IMR-90 (cell line): ENCODE data around the gene ITGB5. TPM values are rescaled to one million over a fixed set of nuclear protein-coding genes. Genes with fewer than 3 reads are reported as not detected.
"Not testable (repeated sequence)": the region's sequence is repeated elsewhere in the genome, so short reads cannot be mapped to it uniquely, and the experiment has no call there.

Source experiments
- ATAC-seq: fragments of 200-7000 bp; cut with Tn5 transposase; 2 replicates; pipeline ENCODE4 v1.9.1; 2020; ENCODE audit warnings: low read depth, mild to moderate bottlenecking, moderate library complexity
- BruUV-seq: library from RNA; stranded (reverse); fragments of 400-500 nt; replicated peaks from 2 replicates; lab custom pipeline; 2021; lab: Mats Ljungman, UMichigan
- CTCF ChIA-PET: fragments of 300-600 bp; formaldehyde crosslinking; extraction: SDS; loops from one replicate; lab custom pipeline; 2021; ENCODE audit warnings: antibody characterized with exemption; lab: Yijun Ruan, JAX
- POLR2A ChIA-PET: fragments of 300-600 bp; sonication (Branson Sonifier 250); formaldehyde crosslinking; loops from one replicate; lab custom pipeline; 2022; ENCODE audit warnings: antibody characterized with exemption; ENCODE audit not compliant: unreplicated experiment; lab: Charles Lee
- DNase-seq: peaks from one replicate; pipeline ENCODE4 v3.0.0; 2013
- H2AFZ ChIP-seq: replicated peaks from 2 replicates; pipeline ENCODE3; 2013; ENCODE audit warnings: low read length, mild to moderate bottlenecking; ENCODE audit not compliant: poor library complexity
- H2AK5ac ChIP-seq: 2 replicates; pipeline ENCODE4 v1.6.1; 2013; ENCODE audit warnings: low read depth, low read length, inconsistent platforms
- H2AK9ac ChIP-seq: replicated peaks from 2 replicates; pipeline ENCODE3; 2013; ENCODE audit warnings: mild to moderate bottlenecking, low read depth, low read length, moderate library complexity; ENCODE audit not compliant: poor library complexity
- H2BK120ac ChIP-seq: 2 replicates; pipeline ENCODE4 v1.6.1; 2013; ENCODE audit warnings: low read depth, low read length, inconsistent platforms
- H2BK15ac ChIP-seq: 3 replicates; pipeline ENCODE4 v1.6.1; 2013; ENCODE audit warnings: low read depth, low read length, inconsistent platforms
- H2BK20ac ChIP-seq: 2 replicates; pipeline ENCODE4 v1.6.1; 2013; ENCODE audit warnings: low read depth, mild to moderate bottlenecking, inconsistent platforms, low read length, moderate library complexity
- H2BK5ac ChIP-seq: 2 replicates; pipeline ENCODE4 v1.6.1; 2013; ENCODE audit warnings: mild to moderate bottlenecking, low read depth, low read length, inconsistent platforms; ENCODE audit not compliant: poor library complexity, severe bottlenecking
- H3K14ac ChIP-seq: replicated peaks from 2 replicates; pipeline ENCODE4 v1.6.1; 2013; ENCODE audit warnings: low read depth, low read length, inconsistent platforms
- H3K18ac ChIP-seq: 2 replicates; pipeline ENCODE4 v1.6.1; 2013; ENCODE audit warnings: low read depth, low read length, control low read depth
- H3K23ac ChIP-seq: 2 replicates; pipeline ENCODE4 v1.6.1; 2013; ENCODE audit warnings: low read depth, low read length, inconsistent platforms
- H3K27ac ChIP-seq: 2 replicates; pipeline ENCODE4 v1.5.1; 2013; ENCODE audit warnings: mild to moderate bottlenecking, control low read depth, low read length; ENCODE audit not compliant: insufficient read depth
- H3K27me3 ChIP-seq: 2 replicates; pipeline ENCODE4 v1.6.1; 2013; ENCODE audit warnings: low read length; ENCODE audit not compliant: control insufficient read depth, insufficient read depth
- H3K36me3 ChIP-seq: 2 replicates; pipeline ENCODE4 v1.6.1; 2013; ENCODE audit warnings: low read length, mixed read lengths; ENCODE audit not compliant: control insufficient read depth, insufficient read depth
- H3K4ac ChIP-seq: 2 replicates; pipeline ENCODE4 v1.6.1; 2013; ENCODE audit warnings: low read depth, low read length, inconsistent platforms
- H3K4me1 ChIP-seq: 2 replicates; pipeline ENCODE4 v1.6.1; 2013; ENCODE audit warnings: low read length, mixed read lengths; ENCODE audit not compliant: control insufficient read depth, insufficient read depth
- H3K4me2 ChIP-seq: 2 replicates; pipeline ENCODE4 v1.6.1; 2013; ENCODE audit warnings: low read depth, mild to moderate bottlenecking, control low read depth, low read length, moderate library complexity
- H3K4me3 ChIP-seq: 2 replicates; pipeline ENCODE4 v1.5.1; 2013; ENCODE audit warnings: low read depth, mild to moderate bottlenecking, control low read depth, low read length, moderate library complexity; ENCODE audit not compliant: insufficient read depth
- H3K56ac ChIP-seq: 2 replicates; pipeline ENCODE4 v1.6.1; 2013; ENCODE audit warnings: low read length, inconsistent platforms; ENCODE audit not compliant: insufficient read depth; ENCODE audit errors: extremely low read depth
- H3K79me1 ChIP-seq, 2 experiments: 2 replicates each; pipeline ENCODE4 v1.6.1; 2013; ENCODE audit warnings: low read length in 2 of 2, inconsistent platforms in 1 of 2, low read depth in 1 of 2
- H3K9ac ChIP-seq: 2 replicates; pipeline ENCODE4 v1.6.1; 2013; ENCODE audit warnings: low read depth, low read length, control low read depth
- H3K9me1 ChIP-seq: 2 replicates; pipeline ENCODE4 v1.6.1; 2013; ENCODE audit warnings: low read length, inconsistent platforms; ENCODE audit not compliant: insufficient read depth
- H3K9me3 ChIP-seq: 2 replicates; pipeline ENCODE4 v1.6.1; 2013; ENCODE audit warnings: low read length; ENCODE audit not compliant: control insufficient read depth, insufficient read depth
- H4K20me1 ChIP-seq: 2 replicates; pipeline ENCODE4 v1.6.1; 2013; ENCODE audit warnings: low read length, inconsistent platforms; ENCODE audit not compliant: insufficient read depth
- H4K5ac ChIP-seq: 2 replicates; pipeline ENCODE4 v1.6.1; 2013; ENCODE audit warnings: mild to moderate bottlenecking, low read depth, low read length, control low read depth
- H4K8ac ChIP-seq, 2 experiments: 2 replicates each; pipeline ENCODE4 v1.6.1; 2013; ENCODE audit warnings: low read depth in 2 of 2, low read length in 2 of 2, control low read depth in 1 of 2, inconsistent platforms in 1 of 2
- H4K91ac ChIP-seq: 2 replicates; pipeline ENCODE4 v1.6.1; 2013; ENCODE audit warnings: low read depth, low read length, inconsistent platforms; ENCODE audit not compliant: insufficient read depth
- WGBS, 2 experiments: methylation state at CpG; one replicate each; pipeline versions ENCODE4 v1.1.5 to v1.1.7; 2013; ENCODE audit warnings: missing lambda C conversion rate in 2 of 2; ENCODE audit not compliant: insufficient read length in 1 of 2; ENCODE audit errors: extremely low coverage in 2 of 2; 5-methylcytosine and 5-hydroxymethylcytosine counted together
- dilution Hi-C: fragments of 300-500 bp; cut with HindIII; formaldehyde crosslinking; loops from one replicate; pipeline ENCODE4 v1.14.3; 2018; ENCODE audit warnings: low sequenced_read_pairs; ENCODE audit not compliant: unreplicated experiment
- in situ Hi-C: fragments of 300-500 bp; cut with MboI; formaldehyde crosslinking; loops from 3 replicates; pipeline ENCODE4 v1.14.3; 2019; ENCODE audit warnings: low sequenced_read_pairs, inconsistent platforms, mixed read lengths
- intact Hi-C: fragments of 100-400 bp; cut with micrococcal nuclease; formaldehyde crosslinking; loops from 2 replicates; pipeline ENCODE4 v1.10.0; 2022
- polyA plus RNA-seq, 3 experiments: library from polyadenylated mRNA; depleted of rRNA; stranded (reverse); fragments of >200 nt; gene quantifications; 2 replicates each; pipeline ENCODE4 v1.2.3, GENCODE V29; 2012; ENCODE audit warnings: low replicate concordance in 1 of 3
- total RNA-seq: library from RNA; depleted of rRNA; stranded (reverse); fragments of >200 nt; gene quantifications from 2 replicates; pipeline ENCODE4 v1.2.3, GENCODE V29; 2012

The ITGB5 gene
- total and polyA plus RNA-seq, 2 of the 4 experiments (the other 2 are of a cell fraction) = 85.0 to 101 TPM

DNA sequence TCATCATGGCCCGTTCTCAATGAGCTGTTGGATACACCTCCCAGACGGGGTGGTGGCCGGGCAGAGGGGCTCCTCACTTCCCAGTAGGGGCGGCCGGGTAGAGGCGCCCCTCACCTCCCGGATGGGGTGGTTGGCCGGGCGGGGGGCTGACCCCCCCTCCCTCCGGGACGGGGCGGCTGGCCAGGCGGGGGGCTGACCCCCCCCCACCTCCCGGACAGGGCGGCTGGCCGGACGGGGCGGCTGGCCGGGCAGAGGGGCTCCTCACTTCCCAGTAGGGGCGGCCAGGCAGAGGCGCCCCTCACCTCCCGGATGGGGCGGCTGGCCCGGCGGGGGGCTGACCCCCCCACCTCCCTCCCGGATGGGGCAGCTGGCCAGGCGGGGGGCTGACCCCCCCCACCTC, 137.3 kb downstream of the ITGB5 start:
- DNase-seq, H3K36me3 ChIP-seq, H2AFZ ChIP-seq, POLR2A ChIA-PET, H3K56ac ChIP-seq, ATAC-seq, H3K27ac ChIP-seq, H3K27me3 ChIP-seq, H3K4me3 ChIP-seq, H3K4me2 ChIP-seq, CTCF ChIA-PET, H3K4ac ChIP-seq, H2BK120ac ChIP-seq, H3K23ac ChIP-seq, H4K91ac ChIP-seq, H3K14ac ChIP-seq, H2AK9ac ChIP-seq, H2BK15ac ChIP-seq, H2BK5ac ChIP-seq, H3K9me3 ChIP-seq, H4K20me1 ChIP-seq, intact Hi-C loops, H2AK5ac ChIP-seq, H4K8ac ChIP-seq, H2BK20ac ChIP-seq, H3K79me1 ChIP-seq, H3K4me1 ChIP-seq, BruUV-seq, H3K9ac ChIP-seq, H4K5ac ChIP-seq, H3K18ac ChIP-seq, H3K9me1 ChIP-seq: not testable (repeated sequence)
- in situ Hi-C loops = loop anchor here (25.0 kb wide), 1 partner anchor 812 kb away; no protein-coding TSS in a partner anchor
- no CpG with 5 or more reads among the region's 27 CpGs for WGBS, 2 experiments
- dilution Hi-C loops = loop anchor here (25.0 kb wide), 1 partner anchor 137 kb away; the partner anchor contains the start of gene ITGB5
